Chondrocyte (in vitro differentiated cells): Measurements from ENCODE around the gene GRHL3. TPM values are rescaled to one million over a fixed set of nuclear protein-coding genes. Genes with fewer than 3 reads are reported as not detected.

Source experiments
- DNase-seq: peaks from one replicate; pipeline ENCODE4 v3.0.0; 2021; ENCODE audit warnings: mixed read lengths, low spot score
- H3K27ac Mint-ChIP-seq: one replicate; pipeline ENCODE4 v1.8.0; 2021; ENCODE audit warnings: mild to moderate bottlenecking, moderate library complexity, mixed read lengths; ENCODE audit not compliant: unreplicated experiment
- H3K27me3 Mint-ChIP-seq: 2 replicates; pipeline ENCODE4 v1.8.0; 2021; ENCODE audit warnings: low read depth, mixed read lengths
- H3K36me3 Mint-ChIP-seq: 2 replicates; pipeline ENCODE4 v1.8.0; 2021; ENCODE audit warnings: low read depth, mixed read lengths
- H3K4me1 Mint-ChIP-seq: 2 replicates; pipeline ENCODE4 v1.8.0; 2021; ENCODE audit warnings: low read depth, mild to moderate bottlenecking, mixed read lengths
- H3K4me3 Mint-ChIP-seq: one replicate; pipeline ENCODE4 v1.8.0; 2021; ENCODE audit warnings: mild to moderate bottlenecking, moderate library complexity, mixed read lengths; ENCODE audit not compliant: unreplicated experiment
- H3K9me3 Mint-ChIP-seq: 2 replicates; pipeline ENCODE4 v1.8.0; 2021; ENCODE audit warnings: low read depth, mixed read lengths
- total RNA-seq: library from RNA; stranded (reverse); gene quantifications from 3 replicates; pipeline ENCODE4 v1.2.1, GENCODE V29; 2021
- TF ChIP-seq, protein P1 (sequence below): fragments of 200-600 bp; sonication (generic); IDR thresholded peaks from 2 replicates; pipeline ENCODE4 v1.5.0; 2021; ENCODE audit warnings: antibody characterized with exemption, mild to moderate bottlenecking, moderate library complexity

The GRHL3 gene
- total RNA-seq, 1 donor from 2014 or later: 0.07 TPM

DNA sequence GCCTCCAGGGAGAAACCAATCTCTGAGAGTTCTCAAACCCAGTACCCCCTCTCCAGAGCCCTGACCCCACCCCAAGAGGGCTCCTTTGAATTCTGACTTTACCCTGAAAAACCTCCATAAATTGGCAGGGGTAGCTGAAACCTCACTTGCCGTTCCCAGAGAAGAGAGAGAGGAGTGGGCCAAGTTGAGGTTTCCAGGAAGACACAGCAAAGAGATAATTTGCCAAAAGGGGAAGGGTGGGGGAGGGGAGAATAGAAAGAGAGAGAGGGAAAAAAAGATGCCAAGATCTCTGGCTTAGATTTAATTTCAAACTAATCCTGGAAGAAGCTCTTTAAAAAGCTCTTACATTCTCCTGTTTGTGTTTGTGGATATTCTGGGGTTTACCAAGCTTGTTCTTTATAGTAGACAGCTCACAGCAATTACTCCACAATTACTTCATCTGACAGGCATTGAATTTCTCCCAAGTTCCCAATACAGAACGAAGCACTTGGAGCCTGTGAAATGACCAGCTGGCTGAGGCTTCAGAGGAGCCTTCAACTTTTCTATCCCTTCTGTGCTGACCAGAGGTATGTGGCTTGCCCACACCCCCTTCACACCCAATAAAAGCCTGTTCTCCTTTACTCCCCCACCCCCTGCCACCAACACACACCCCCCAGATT is 1.1 kb upstream of the GRHL3 start:
- Mint-ChIP-seq H3K4me1 (peaks cover 36% of the 10 kb centered on the region), H3K27me3 (peaks cover 22% of the 10 kb centered on the region), H3K4me3 (no peak overlapping the region), H3K36me3 (no peaks in the 10 kb centered on the region), H3K27ac (no peak overlapping the region), H3K9me3 (no peaks in the 10 kb centered on the region)
- no peak for DNase-seq
- TF ChIP-seq, protein P1, sequence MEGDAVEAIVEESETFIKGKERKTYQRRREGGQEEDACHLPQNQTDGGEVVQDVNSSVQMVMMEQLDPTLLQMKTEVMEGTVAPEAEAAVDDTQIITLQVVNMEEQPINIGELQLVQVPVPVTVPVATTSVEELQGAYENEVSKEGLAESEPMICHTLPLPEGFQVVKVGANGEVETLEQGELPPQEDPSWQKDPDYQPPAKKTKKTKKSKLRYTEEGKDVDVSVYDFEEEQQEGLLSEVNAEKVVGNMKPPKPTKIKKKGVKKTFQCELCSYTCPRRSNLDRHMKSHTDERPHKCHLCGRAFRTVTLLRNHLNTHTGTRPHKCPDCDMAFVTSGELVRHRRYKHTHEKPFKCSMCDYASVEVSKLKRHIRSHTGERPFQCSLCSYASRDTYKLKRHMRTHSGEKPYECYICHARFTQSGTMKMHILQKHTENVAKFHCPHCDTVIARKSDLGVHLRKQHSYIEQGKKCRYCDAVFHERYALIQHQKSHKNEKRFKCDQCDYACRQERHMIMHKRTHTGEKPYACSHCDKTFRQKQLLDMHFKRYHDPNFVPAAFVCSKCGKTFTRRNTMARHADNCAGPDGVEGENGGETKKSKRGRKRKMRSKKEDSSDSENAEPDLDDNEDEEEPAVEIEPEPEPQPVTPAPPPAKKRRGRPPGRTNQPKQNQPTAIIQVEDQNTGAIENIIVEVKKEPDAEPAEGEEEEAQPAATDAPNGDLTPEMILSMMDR: no peak

DNA sequence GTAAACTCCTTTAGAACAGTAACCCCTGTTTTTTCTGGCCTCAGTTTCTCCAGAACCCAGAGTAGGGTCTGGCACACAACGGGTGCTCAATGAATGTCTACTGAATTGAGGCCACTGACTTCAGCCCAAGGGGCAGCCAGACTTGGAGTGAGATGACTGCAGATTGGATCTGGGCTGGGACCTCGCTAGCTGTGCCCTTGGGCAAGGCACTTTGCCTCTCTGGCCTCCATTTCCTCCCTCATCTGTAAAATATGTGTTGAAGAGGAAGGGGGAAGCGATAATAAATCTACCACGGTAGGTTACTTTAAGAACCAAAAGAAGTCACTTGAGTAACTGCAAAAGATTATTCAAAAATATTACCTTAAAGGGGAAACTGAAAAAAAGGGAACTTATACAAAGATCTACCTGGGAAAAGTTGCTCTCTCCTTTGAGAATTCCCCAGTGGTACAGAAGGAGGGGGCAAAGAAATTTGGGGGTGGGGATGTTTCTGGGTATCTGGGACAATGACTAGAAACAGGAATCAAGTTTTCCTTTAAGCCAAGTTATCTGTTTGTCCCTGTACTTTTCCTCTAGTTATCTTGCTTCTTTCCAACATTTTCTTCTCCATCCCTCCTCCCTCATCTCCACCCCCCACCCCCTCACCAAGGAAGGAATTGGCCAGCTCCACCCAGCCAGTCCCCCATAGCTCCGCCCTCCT is 394 bp upstream of the GRHL3 start:
- TF ChIP-seq, protein P1: no peak
- Mint-ChIP-seq H3K36me3 (no peaks in the 10 kb centered on the region), H3K4me3 (peak overlapping the region; percentile 52), H3K27ac (no peak overlapping the region), H3K9me3 (no peaks in the 10 kb centered on the region), H3K4me1 (peaks cover 36% of the 10 kb centered on the region), H3K27me3 (peaks cover 22% of the 10 kb centered on the region)
- DNase-seq: no peak

DNA sequence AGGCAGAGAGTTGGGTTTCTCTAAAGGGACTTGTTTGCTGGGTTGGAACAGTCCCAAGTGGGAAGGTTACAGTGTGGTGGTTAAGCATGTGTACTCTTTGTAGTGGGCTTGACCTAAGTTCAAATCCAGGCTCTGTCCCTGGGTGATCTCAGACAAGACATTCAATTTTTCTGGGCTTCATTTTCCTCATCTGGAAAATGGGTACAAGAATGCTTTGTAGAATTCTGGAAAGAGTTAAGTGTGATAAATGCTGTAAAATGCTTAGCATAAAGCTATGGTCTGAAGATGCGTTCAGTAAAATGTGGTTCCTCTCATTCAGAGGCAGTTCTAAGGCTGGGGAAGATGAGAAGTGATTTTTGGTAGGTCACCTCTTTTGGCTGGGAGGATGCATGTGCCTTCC is 805 bp downstream of the GRHL3 start:
- no peak for DNase-seq
- Mint-ChIP-seq H3K9me3 (no peaks in the 10 kb centered on the region), H3K27ac (no peak overlapping the region), H3K4me1 (peaks cover 36% of the 10 kb centered on the region), H3K27me3 (peaks cover 22% of the 10 kb centered on the region), H3K4me3 (no peak overlapping the region), H3K36me3 (no peaks in the 10 kb centered on the region)
- TF ChIP-seq, protein P1: no peak

DNA sequence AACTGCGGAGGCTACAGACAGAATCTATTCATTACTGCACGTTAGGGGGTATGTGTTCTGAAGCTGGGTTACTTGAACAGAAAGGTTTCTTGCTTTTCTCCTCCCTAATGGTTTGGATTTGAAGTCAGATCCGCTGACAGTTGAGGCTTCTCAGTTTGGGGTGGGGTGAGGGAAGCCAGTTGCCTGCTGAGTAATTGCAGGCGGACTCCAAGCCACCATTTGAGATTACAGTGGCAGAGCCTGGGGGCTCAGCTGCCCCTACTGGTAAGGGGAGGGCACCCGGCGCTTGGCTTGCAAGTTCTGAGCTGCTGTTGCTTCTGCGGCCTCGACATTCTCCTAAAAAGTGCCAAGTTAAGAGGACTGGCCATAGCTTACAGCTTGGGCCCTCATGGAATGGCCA is 2.0 kb downstream of the GRHL3 start:
- Mint-ChIP-seq H3K27ac (no peak overlapping the region), H3K4me3 (no peak overlapping the region), H3K36me3 (no peaks in the 10 kb centered on the region), H3K9me3 (no peaks in the 10 kb centered on the region), H3K4me1 (peaks cover 36% of the 10 kb centered on the region), H3K27me3 (peaks cover 18% of the 10 kb centered on the region)
- DNase-seq: no peak
- TF ChIP-seq, protein P1: no peak

DNA sequence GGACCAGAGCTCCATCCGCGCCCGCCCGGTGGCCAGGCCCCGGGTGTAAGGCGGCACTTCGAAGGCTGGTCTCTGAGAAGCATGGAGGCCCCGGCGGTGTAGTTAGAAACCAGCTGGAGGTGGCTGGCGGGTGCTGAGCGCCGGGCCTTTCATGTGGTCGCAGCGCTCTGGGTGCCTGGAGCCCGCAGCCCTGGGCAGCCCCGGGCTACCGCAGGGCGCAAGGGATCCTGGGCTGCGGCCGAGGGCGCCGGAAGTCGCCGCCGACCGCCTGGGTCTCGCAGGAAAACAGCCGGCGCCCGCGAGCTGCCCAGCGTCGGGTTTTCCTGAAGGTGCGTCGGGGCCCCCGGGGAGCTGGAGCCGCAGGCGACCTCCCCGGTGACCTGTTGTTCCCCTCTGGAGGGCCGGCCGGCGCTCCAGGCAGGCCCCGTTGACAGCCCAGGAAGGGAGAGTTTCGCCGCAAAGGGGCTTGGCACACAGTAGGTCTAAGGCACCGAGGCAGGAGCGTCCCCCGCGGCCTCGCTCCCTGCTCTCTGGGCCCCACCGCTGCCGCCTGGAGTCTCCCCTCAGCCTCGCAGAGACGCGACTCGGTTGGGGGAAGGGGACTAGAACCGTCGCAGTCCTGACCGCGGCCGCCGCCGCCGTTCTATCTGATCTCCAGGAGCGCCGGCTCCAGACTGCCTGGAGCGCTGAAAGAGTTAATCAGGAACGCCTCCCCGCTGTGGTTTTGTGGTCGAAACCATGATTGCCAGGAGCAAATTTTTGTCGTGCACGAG is 2.7 kb downstream of the GRHL3 start:
- TF ChIP-seq, protein P1: peak; percentile 26
- H3K27me3 Mint-ChIP-seq: peaks cover 21% of the 10 kb centered on the region
- no peaks in the 10 kb centered on the region for H3K9me3 Mint-ChIP-seq
- H3K4me1 Mint-ChIP-seq: peaks cover 36% of the 10 kb centered on the region
- no peaks in the 10 kb centered on the region for H3K36me3 Mint-ChIP-seq
- peak overlapping the region; percentile 89 for H3K27ac Mint-ChIP-seq
- H3K4me3 Mint-ChIP-seq: peak overlapping the region; percentile 79
- no peak for DNase-seq
